MM.1S (cell line): Measurements from ENCODE around the gene DCLK2.
A peak's percentile ranks its signal among the peaks of the same experiment; 100 is the strongest.

Experiments
- DNase-seq: peaks from one replicate; pipeline ENCODE4 v3.0.0-alpha.2; 2015
- H2AFZ ChIP-seq: fragments of 300-600 bp; sonication (generic); 2 replicates; pipeline ENCODE4 v1.6.0; 2016; ENCODE audit warnings: antibody characterized with exemption, low read length
- H3F3A ChIP-seq: fragments of 300-600 bp; sonication (generic); 2 replicates; pipeline ENCODE4 v1.6.1; 2016; ENCODE audit warnings: mild to moderate bottlenecking, antibody characterized with exemption, low read length, moderate library complexity, mixed read lengths; ENCODE audit not compliant: insufficient read depth
- H3K27ac ChIP-seq: fragments of 300-600 bp; sonication (generic); 2 replicates; pipeline ENCODE4 v1.5.1; 2016; ENCODE audit warnings: mild to moderate bottlenecking, low read length
- H3K27me3 ChIP-seq: fragments of 300-600 bp; sonication (generic); replicated peaks from 2 replicates; pipeline ENCODE4 v1.6.0; 2016; ENCODE audit warnings: low read length; ENCODE audit not compliant: insufficient read depth
- H3K36me3 ChIP-seq: fragments of 300-600 bp; sonication (generic); replicated peaks from 2 replicates; pipeline ENCODE4 v1.6.1; 2016; ENCODE audit warnings: mild to moderate bottlenecking, low read length, mixed read lengths; ENCODE audit not compliant: insufficient read depth
- H3K4me1 ChIP-seq: fragments of 300-600 bp; sonication (generic); 2 replicates; pipeline ENCODE4 v1.6.1; 2016; ENCODE audit warnings: low read length, mixed read lengths
- H3K4me2 ChIP-seq: fragments of 300-600 bp; sonication (generic); 2 replicates; pipeline ENCODE4 v1.6.0; 2016; ENCODE audit warnings: low read depth, low read length
- H3K4me3 ChIP-seq: fragments of 300-600 bp; sonication (generic); 2 replicates; pipeline ENCODE4 v1.5.1; 2016; ENCODE audit warnings: low read length, mixed read lengths
- H3K79me2 ChIP-seq: fragments of 300-600 bp; sonication (generic); 2 replicates; pipeline ENCODE4 v1.6.1; 2016; ENCODE audit warnings: mixed run types, low read length, mixed read lengths
- H3K9ac ChIP-seq: fragments of 300-600 bp; sonication (generic); 2 replicates; pipeline ENCODE4 v1.6.1; 2016; ENCODE audit warnings: low read length, mixed read lengths
- H3K9me2 ChIP-seq: fragments of 300-600 bp; sonication (generic); replicated peaks from 2 replicates; pipeline ENCODE4 v1.6.1; 2016; ENCODE audit warnings: mild to moderate bottlenecking, low read length, mixed read lengths; ENCODE audit not compliant: insufficient read depth
- H3K9me3 ChIP-seq: fragments of 300-600 bp; sonication (generic); replicated peaks from 2 replicates; pipeline ENCODE4 v1.6.1; 2016; ENCODE audit warnings: mild to moderate bottlenecking, low read length, mixed read lengths; ENCODE audit not compliant: insufficient read depth
- H4K20me1 ChIP-seq: fragments of 300-600 bp; sonication (generic); 2 replicates; pipeline ENCODE4 v1.6.1; 2016; ENCODE audit warnings: mild to moderate bottlenecking, low read length, moderate library complexity, mixed read lengths; ENCODE audit not compliant: insufficient read depth
- CTCF ChIP-seq: fragments of 300-600 bp; sonication (generic); IDR thresholded peaks from 2 replicates; pipeline ENCODE4 v1.5.1; 2016; ENCODE audit warnings: antibody characterized with exemption, low read length, mixed read lengths
- EZH2 ChIP-seq: fragments of 300-600 bp; sonication (generic); optimal IDR thresholded peaks from 2 replicates; pipeline ENCODE3; 2017; ENCODE audit warnings: low read depth, mild to moderate bottlenecking, antibody characterized with exemption, low read length, mixed read lengths
- EZH2phosphoT487 ChIP-seq: fragments of 300-600 bp; sonication (generic); IDR thresholded peaks from 2 replicates; pipeline ENCODE4 v1.6.1; 2018; ENCODE audit warnings: antibody characterized with exemption, low read length

Gene DCLK2

GRCh38 chr4:150133605-150134004, 55.4 kb downstream of the DCLK2 start:
- Histone ChIP-seq H3K4me1 (peaks cover 12% of the 10 kb centered on the region; the same call in 1 of the 2 replicates), H3K4me3 (no peak overlapping the region), H3K4me2 (no peak overlapping the region), H3K9me3 (no peaks in the 10 kb centered on the region), H3F3A (no peaks in the 10 kb centered on the region), H3K9me2 (no peaks in the 10 kb centered on the region), H3K9ac (no peak overlapping the region), H4K20me1 (no peaks in the 10 kb centered on the region), H3K27ac (no peak overlapping the region), H3K79me2 (no peaks in the 10 kb centered on the region), H2AFZ (no peak overlapping the region), H3K27me3 (no peaks in the 10 kb centered on the region), H3K36me3 (no peaks in the 10 kb centered on the region)
- DNase-seq, result no peak
- TF ChIP-seq EZH2phosphoT487 (no peak), CTCF (no peak), EZH2 (no peak)

- no peak overlapping the region for H2AFZ ChIP-seq
- no peak overlapping the region for H3K9ac ChIP-seq
- no peaks in the 10 kb centered on the region for H3K9me3 ChIP-seq
- TF ChIP-seq EZH2, result no peak
- H3K36me3 ChIP-seq, result no peaks in the 10 kb centered on the region
- H3K27ac ChIP-seq, result no peak overlapping the region
- DNase-seq, result peak; percentile 43
- H3K4me2 ChIP-seq, result peak overlapping the region; percentile 1; the same call in 1 of the 2 replicates
- H4K20me1 ChIP-seq, result no peaks in the 10 kb centered on the region
- peaks cover 12% of the 10 kb centered on the region; the same call in 1 of the 2 replicates for H3K4me1 ChIP-seq
- no peaks in the 10 kb centered on the region for H3F3A ChIP-seq
- H3K27me3 ChIP-seq, result no peaks in the 10 kb centered on the region
- no peaks in the 10 kb centered on the region for H3K79me2 ChIP-seq
- H3K9me2 ChIP-seq, result no peaks in the 10 kb centered on the region
- H3K4me3 ChIP-seq, result no peak overlapping the region
Observed at GRCh38 chr4:150135134-150135772, 57.0 kb downstream of the DCLK2 start.

DNA sequence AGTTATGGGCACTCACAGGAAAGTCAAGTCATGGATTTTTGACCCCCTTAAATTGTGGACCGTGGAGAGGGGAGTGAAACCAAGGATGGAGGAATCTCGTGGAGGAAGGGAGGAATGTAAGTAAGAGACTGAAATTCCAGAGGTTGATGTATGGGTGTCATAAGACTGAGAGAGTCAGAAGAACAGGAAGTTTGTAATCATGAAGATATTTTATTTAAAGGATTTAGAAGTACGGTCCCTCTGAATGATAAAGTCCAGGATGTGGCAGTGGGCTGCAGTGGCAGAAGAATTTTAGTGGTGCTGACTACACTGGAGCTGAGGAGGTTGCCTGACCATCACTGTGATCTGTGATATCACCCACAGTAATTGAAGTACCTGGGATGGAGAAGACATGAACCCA, 57.8 kb downstream of the DCLK2 start:
- TF ChIP-seq EZH2phosphoT487 (no peak), CTCF (no peak), EZH2 (no peak)
- DNase-seq, result no peak
- Histone ChIP-seq H3K27me3 (no peaks in the 10 kb centered on the region), H3K79me2 (no peaks in the 10 kb centered on the region), H3K4me2 (no peak overlapping the region), H3K9me3 (no peaks in the 10 kb centered on the region), H3K9ac (no peak overlapping the region), H2AFZ (no peak overlapping the region), H3K36me3 (no peaks in the 10 kb centered on the region), H3K4me1 (peaks cover 12% of the 10 kb centered on the region; the same call in 1 of the 2 replicates), H3K27ac (no peak overlapping the region), H3K4me3 (no peak overlapping the region), H3F3A (no peaks in the 10 kb centered on the region), H4K20me1 (no peaks in the 10 kb centered on the region), H3K9me2 (no peaks in the 10 kb centered on the region)

- H3K79me2 ChIP-seq, result no peaks in the 10 kb centered on the region
- H3K9ac ChIP-seq, result no peak overlapping the region
- no peaks in the 10 kb centered on the region for H3K9me2 ChIP-seq
- H3K4me3 ChIP-seq, result no peak overlapping the region
- H3K27me3 ChIP-seq, result no peaks in the 10 kb centered on the region
- H3K4me2 ChIP-seq, result no peak overlapping the region
- H3K36me3 ChIP-seq, result no peaks in the 10 kb centered on the region
- TF ChIP-seq CTCF, result no peak
- TF ChIP-seq EZH2, result no peak
- no peak for TF ChIP-seq EZH2phosphoT487
- no peak overlapping the region for H2AFZ ChIP-seq
- no peaks in the 10 kb centered on the region for H3K9me3 ChIP-seq
- no peak for DNase-seq
- H3F3A ChIP-seq, result no peaks in the 10 kb centered on the region
- no peak overlapping the region for H3K27ac ChIP-seq
- H3K4me1 ChIP-seq, result peaks cover 12% of the 10 kb centered on the region; the same call in 1 of the 2 replicates
- H4K20me1 ChIP-seq, result no peaks in the 10 kb centered on the region
Observed at GRCh38 chr4:150136481-150136880, 58.2 kb downstream of the DCLK2 start.
